Uterus (tissue), 4 donors: ENCODE results near the gene LSS. TPM values are rescaled to one million over a fixed set of nuclear protein-coding genes. Genes with fewer than 3 reads are reported as not detected.
"Not testable (repeated sequence)": the region's sequence is repeated elsewhere in the genome, so short reads cannot be mapped to it uniquely, and the experiment has no call there.

Experiments used
- DNase-seq, 2 donors: peaks; one replicate each; pipeline ENCODE4 v3.0.0-alpha.2; 2019 to 2020
- H3K27ac ChIP-seq, 2 donors: fragments of 200-600 bp; sonication (generic); 1 replicate in 1 of 2; 2 replicates in 1 of 2; pipeline ENCODE4 v1.5.1; 2016 to 2018
- H3K27me3 ChIP-seq, 2 donors: fragments of 200-600 bp; sonication (generic); one replicate each; pipeline ENCODE4 v1.5.1; 2018 to 2019; ENCODE audit warnings: control low read depth in 1 of 2
- H3K36me3 ChIP-seq, 2 donors: fragments of 200-600 bp; sonication (generic); one replicate each; pipeline ENCODE4 v1.5.1; 2019; ENCODE audit warnings: control low read depth in 1 of 2
- H3K4me1 ChIP-seq, 2 donors: fragments of 200-600 bp; sonication (generic); one replicate each; pipeline ENCODE4 v1.5.1; 2018 to 2019; ENCODE audit warnings: control low read depth in 1 of 2
- H3K4me3 ChIP-seq, 2 donors: fragments of 200-600 bp; sonication (generic); 1 replicate in 1 of 2; 2 replicates in 1 of 2; pipeline ENCODE4 v1.5.1; 2018 to 2019; ENCODE audit warnings: mild to moderate bottlenecking in 1 of 2
- H3K9me3 ChIP-seq, 2 donors: fragments of 200-600 bp; sonication (generic); one replicate each; pipeline ENCODE4 v1.5.1; 2019; ENCODE audit warnings: control low read depth in 1 of 2
- POLR2A ChIP-seq, 2 donors: fragments of 450-650 bp; IDR thresholded peaks; one replicate each; pipeline ENCODE4 v1.6.1; 2016; ENCODE audit warnings: antibody characterized with exemption in 2 of 2, mild to moderate bottlenecking in 1 of 2, moderate library complexity in 1 of 2
- intact Hi-C: fragments of 100-400 bp; cut with DNase I; formaldehyde crosslinking; loops from one replicate; pipeline ENCODE4 v1.15.1; 2023; ENCODE audit warnings: low total_unique reads
- total RNA-seq, 4 donors: library from RNA; depleted of rRNA in 3 of 4; stranded (reverse); fragments of >200 nt in 3 of 4; gene quantifications; one replicate each; pipeline versions ENCODE4 v1.1.0 to v1.2.4, GENCODE V29; 2014 to 2023
- TF ChIP-seq, protein P1 (sequence below), 4 experiments: fragments of 200-600 bp in 2 of 4; fragments of 450-650 bp in 2 of 4; sonication (generic) in 2 of 4; IDR thresholded peaks; one replicate each; pipeline ENCODE4 v1.5.1; 2016 to 2019; ENCODE audit warnings: antibody characterized with exemption in 4 of 4, mild to moderate bottlenecking in 2 of 4, moderate library complexity in 1 of 4
- donor health status: DM: yes; HTN: yes; CAD: no.

LSS gene
- total RNA-seq, 4 donors from 2014 or later: 35.4 to 94.0 (median 41.5) TPM

DNA sequence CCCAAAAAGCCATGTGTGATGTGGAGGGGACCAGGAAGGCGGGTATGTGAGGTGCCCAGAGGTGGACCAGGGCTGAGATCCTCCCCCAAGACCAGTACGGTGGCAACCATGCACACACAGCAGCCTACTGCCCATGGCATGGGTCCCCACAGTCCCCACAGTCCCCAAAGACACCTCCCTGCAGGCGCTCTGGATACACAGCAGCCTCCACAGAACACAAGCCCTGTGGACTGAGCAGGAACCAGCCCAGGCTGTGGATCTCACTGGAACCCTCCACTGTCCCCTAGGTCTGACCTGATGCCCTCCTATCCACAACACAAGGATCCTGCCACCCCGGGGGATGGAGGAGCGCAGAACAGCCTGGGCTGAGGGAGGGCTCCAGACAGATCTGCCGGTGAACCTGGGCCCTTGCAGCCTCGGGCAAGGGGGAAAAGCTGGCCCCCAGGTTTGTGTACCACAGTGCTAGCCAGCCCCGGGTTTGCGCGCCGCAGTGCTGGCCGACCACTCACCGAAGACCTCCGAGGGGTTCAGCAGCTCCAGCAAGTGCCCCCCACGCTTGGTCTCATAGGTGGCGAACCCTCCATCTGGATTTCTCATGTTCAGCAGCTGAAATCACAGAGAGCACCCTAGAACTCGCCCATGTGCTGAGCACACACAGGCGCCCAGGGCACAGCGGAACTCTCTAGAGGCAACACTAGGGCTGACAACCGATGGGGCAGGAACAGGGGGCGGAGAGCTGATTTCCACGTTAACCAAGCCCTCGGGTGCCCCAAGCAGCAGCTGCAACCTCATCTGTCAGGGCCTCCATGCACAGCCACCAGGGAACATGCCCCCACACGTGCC lies 22.2 kb downstream of the LSS start:
- Histone ChIP-seq H3K4me3 (no peak overlapping the region), H3K27me3 (no peaks in the 10 kb centered on the region), H3K4me1 (no peaks in the 10 kb centered on the region), H3K36me3 (no peaks in the 10 kb centered on the region), H3K27ac (no peak overlapping the region), H3K9me3 (no peaks in the 10 kb centered on the region)
- intact Hi-C loops: no loop called here
- DNase-seq: no peak
- TF ChIP-seq, protein P1, sequence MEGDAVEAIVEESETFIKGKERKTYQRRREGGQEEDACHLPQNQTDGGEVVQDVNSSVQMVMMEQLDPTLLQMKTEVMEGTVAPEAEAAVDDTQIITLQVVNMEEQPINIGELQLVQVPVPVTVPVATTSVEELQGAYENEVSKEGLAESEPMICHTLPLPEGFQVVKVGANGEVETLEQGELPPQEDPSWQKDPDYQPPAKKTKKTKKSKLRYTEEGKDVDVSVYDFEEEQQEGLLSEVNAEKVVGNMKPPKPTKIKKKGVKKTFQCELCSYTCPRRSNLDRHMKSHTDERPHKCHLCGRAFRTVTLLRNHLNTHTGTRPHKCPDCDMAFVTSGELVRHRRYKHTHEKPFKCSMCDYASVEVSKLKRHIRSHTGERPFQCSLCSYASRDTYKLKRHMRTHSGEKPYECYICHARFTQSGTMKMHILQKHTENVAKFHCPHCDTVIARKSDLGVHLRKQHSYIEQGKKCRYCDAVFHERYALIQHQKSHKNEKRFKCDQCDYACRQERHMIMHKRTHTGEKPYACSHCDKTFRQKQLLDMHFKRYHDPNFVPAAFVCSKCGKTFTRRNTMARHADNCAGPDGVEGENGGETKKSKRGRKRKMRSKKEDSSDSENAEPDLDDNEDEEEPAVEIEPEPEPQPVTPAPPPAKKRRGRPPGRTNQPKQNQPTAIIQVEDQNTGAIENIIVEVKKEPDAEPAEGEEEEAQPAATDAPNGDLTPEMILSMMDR (IDR thresholded peaks at IDR 0.05): no peak
- TF ChIP-seq POLR2A (IDR thresholded peaks at IDR 0.05): no peak

DNA sequence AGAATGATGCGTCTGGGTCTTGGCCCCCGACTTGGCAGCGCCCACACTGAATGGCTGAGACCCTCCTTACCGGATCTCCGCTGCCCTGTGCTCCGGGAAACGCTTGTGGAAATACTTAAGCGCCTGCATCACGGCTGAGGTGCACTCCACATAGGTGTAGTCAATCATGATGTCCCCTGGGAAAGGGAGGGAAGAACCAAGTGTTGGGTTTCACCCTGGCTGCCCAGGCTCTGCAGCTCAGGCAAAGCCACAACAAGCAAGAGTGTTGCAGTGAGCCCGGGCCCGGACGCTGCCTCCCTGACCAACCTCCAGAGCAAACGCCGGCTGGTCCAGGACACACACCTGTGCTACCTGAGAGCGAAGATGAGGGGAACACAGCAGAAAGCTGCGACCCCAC lies 22.8 kb downstream of the LSS start:
- Histone ChIP-seq H3K9me3 (no peaks in the 10 kb centered on the region), H3K4me1 (no peaks in the 10 kb centered on the region), H3K36me3 (no peaks in the 10 kb centered on the region), H3K4me3 (no peak overlapping the region), H3K27ac (no peak overlapping the region), H3K27me3 (no peaks in the 10 kb centered on the region)
- DNase-seq: no peak
- TF ChIP-seq, protein P1 (IDR thresholded peaks at IDR 0.05): no peak
- no peak for TF ChIP-seq POLR2A (IDR thresholded peaks at IDR 0.05)
- intact Hi-C loops: no loop called here

DNA sequence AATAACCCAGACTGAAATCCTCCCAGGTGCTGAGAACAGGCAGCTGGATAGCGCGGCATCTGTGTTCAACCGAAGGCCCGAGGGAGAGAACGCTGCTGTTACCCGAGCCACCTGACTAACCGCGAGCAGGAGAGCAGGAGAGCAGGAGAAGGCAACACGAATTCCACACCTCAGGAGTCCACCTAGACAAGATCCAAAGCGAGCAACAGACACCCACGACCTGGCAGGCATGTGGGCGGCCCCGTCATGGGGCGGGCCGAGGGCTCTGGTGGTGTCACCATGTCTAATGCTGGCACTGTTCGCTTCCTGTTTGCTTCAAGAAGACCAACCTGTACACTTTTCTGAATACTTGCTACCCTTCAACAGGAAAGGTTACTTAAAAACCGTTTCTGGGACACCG lies 23.4 kb downstream of the LSS start:
- no peak for DNase-seq
- no peaks in the 10 kb centered on the region for H3K36me3 ChIP-seq

DNA sequence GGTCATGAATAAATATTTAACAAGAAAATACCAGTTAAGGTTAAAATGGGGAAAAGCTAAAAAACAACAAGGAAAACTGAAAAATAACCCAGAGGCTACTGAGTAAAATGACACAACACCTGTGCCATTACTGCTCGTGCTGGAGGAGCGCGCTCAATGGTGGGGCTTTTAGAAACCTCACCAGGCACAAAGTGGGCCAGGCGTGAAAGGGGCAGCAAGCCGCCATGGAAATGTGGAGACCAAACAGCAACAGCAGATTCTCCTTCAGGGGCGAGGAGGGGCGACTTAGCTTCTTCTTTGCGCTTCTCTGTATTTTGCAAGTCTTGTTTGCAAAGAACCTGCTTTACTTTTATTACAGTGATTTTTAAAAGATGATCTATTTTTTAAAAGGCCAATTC lies 25.4 kb downstream of the LSS start:
- H3K36me3 ChIP-seq: no peaks in the 10 kb centered on the region
- TF ChIP-seq, protein P1 (IDR thresholded peaks at IDR 0.05): no peak
- no peak for TF ChIP-seq POLR2A (IDR thresholded peaks at IDR 0.05)
- H3K27me3 ChIP-seq: no peaks in the 10 kb centered on the region
- no peak overlapping the region for H3K4me3 ChIP-seq
- no peak for DNase-seq
- no peaks in the 10 kb centered on the region for H3K4me1 ChIP-seq
- no peaks in the 10 kb centered on the region for H3K9me3 ChIP-seq
- intact Hi-C loops: no loop called here
- peak overlapping the region in 1 of 2 donors; percentile 55 for H3K27ac ChIP-seq

More for the DNA sequence above, 23.4 kb downstream of the LSS start:
- no peaks in the 10 kb centered on the region for H3K27me3 ChIP-seq
- H3K27ac ChIP-seq: no peak overlapping the region
- H3K9me3 ChIP-seq: no peaks in the 10 kb centered on the region
- no peak for TF ChIP-seq POLR2A (IDR thresholded peaks at IDR 0.05)
- TF ChIP-seq, protein P1 (IDR thresholded peaks at IDR 0.05): no peak
- no peak overlapping the region for H3K4me3 ChIP-seq
- H3K4me1 ChIP-seq: no peaks in the 10 kb centered on the region
- intact Hi-C loops: no loop called here

DNA sequence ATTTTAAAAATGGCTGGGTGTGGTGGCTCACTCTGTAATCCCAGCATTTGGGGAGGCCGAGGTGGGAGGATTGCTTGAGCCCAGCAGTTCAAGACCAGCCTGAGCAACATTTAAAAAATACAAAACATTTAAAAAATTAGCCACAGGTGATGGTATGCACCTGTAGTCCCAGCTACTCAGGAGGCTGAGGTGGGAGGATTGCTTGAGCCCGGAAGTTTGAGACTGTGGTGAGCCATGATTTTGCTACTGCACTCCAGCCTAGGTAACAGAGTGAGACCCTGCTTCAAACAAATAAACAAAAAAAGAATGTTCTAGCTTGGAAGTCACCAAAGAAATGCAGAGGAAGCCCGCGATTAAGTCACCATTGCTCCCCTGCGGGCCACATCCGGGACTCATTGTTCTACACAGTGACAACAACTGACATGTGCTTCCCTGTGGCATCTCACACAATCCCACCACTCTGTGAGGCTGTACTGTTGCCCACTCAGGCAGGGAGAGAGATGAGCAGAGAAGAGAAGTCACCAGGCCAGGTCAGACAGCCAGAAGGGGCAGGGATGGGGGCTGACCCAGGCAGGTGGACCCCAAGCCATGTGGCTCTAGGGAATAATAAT lies 25.9 kb downstream of the LSS start:
- Histone ChIP-seq H3K4me3 (no peak overlapping the region), H3K9me3 (no peaks in the 10 kb centered on the region), H3K4me1 (no peaks in the 10 kb centered on the region), H3K36me3 (no peaks in the 10 kb centered on the region), H3K27me3 (no peaks in the 10 kb centered on the region), H3K27ac (no peak overlapping the region)
- intact Hi-C loops: no loop called here
- no peak for TF ChIP-seq POLR2A (IDR thresholded peaks at IDR 0.05)
- TF ChIP-seq, protein P1 (IDR thresholded peaks at IDR 0.05): no peak
- DNase-seq: no peak

DNA sequence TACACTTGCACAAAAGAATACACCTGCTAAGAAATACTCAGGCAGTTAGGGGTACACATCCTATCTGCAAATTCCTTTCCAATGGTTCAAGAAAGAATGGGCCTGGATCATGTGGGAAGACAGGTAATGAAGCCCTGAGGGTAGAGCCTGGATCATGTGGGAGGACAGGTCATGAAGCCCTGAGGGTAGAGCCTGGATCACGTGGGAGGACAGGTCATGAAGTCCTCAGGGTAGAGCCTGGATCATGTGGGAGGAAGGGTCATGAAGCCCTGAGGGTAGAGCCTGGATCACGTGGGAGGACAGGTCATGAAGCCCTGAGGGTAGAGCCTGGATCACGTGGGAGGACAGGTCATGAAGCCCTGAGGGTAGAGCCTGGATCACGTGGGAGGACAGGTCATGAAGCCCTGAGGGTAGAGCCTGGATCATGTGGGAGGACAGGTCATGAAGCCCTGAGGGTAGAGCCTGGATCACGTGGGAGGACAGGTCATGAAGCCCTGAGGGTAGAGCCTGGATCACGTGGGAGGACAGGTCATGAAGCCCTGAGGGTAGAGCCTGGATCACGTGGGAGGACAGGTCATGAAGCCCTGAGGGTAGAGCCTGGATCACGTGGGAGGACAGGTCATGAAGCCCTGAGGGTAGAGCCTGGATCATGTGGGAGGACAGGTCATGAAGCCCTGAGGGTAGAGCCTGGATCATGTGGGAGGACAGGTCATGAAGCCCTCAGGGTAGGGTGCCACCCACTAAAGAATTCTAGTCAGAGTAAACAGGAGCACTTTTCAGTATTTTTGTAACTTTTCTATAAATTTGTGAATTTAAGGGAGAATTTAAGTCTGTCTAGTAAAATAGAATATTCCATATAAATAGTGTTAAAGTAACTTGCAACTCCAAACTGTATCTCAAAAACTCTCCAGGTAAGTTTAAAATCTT lies 27.4 kb downstream of the LSS start:
- H3K36me3 ChIP-seq, DNase-seq, H3K4me3 ChIP-seq, H3K27ac ChIP-seq, intact Hi-C loops, H3K4me1 ChIP-seq, H3K9me3 ChIP-seq, H3K27me3 ChIP-seq: not testable (repeated sequence)
